Sigmoid colon (tissue), 7 donors: ENCODE data around the gene CHMP4A. TPM values are rescaled to one million over a fixed set of nuclear protein-coding genes. Genes with fewer than 3 reads are reported as not detected.

ENCODE experiments used
- DNase-seq: peaks from one replicate; pipeline ENCODE4 v3.0.0-alpha.2; 2019
- H3K27ac ChIP-seq, 4 donors: fragments of 200-600 bp; sonication (generic); one replicate each; pipeline ENCODE4 v1.5.1; 2016 to 2019; ENCODE audit warnings: mild to moderate bottlenecking in 1 of 4
- H3K27me3 ChIP-seq, 3 donors: fragments of 200-600 bp; sonication (generic); one replicate each; pipeline ENCODE4 v1.5.1; 2019; ENCODE audit warnings: mild to moderate bottlenecking in 1 of 3
- H3K36me3 ChIP-seq, 4 donors: fragments of 200-600 bp; sonication (generic); one replicate each; pipeline ENCODE4 v1.5.1; 2016 to 2019
- H3K4me1 ChIP-seq, 4 donors: fragments of 200-600 bp; sonication (generic); one replicate each; pipeline ENCODE4 v1.5.1; 2017 to 2019
- H3K4me3 ChIP-seq, 4 donors: fragments of 200-600 bp; sonication (generic); one replicate each; pipeline ENCODE4 v1.5.1; 2017 to 2019; ENCODE audit warnings: mild to moderate bottlenecking in 2 of 4, moderate library complexity in 1 of 4
- H3K9me3 ChIP-seq, 4 donors: fragments of 200-600 bp in 3 of 4; sonication (generic) in 3 of 4; one replicate each; pipeline versions ENCODE4 v1.5.1 to v1.6.1; 2013 to 2019
- CTCF ChIP-seq, 4 experiments: fragments of 450-650 bp in 3 of 4; fragments of 200-600 bp in 1 of 4; IDR thresholded peaks; one replicate each; pipeline ENCODE4 v1.5.1; 2016 to 2019; ENCODE audit warnings: antibody characterized with exemption in 4 of 4, mild to moderate bottlenecking in 3 of 4, moderate library complexity in 2 of 4
- EP300 ChIP-seq, 4 donors: sonication (generic); formaldehyde crosslinking; IDR thresholded peaks; one replicate each; pipeline ENCODE4 v1.6.1; 2017; ENCODE audit warnings: antibody characterized with exemption in 4 of 4
- POLR2A ChIP-seq, 2 donors: fragments of 450-650 bp; IDR thresholded peaks; one replicate each; pipeline ENCODE4 v1.6.1; 2016; ENCODE audit warnings: antibody characterized with exemption in 2 of 2, mild to moderate bottlenecking in 2 of 2, moderate library complexity in 2 of 2
- POLR2AphosphoS5 ChIP-seq, 4 donors: sonication (generic); formaldehyde crosslinking; IDR thresholded peaks; one replicate each; pipeline ENCODE4 v1.6.1; 2017; ENCODE audit warnings: antibody characterized with exemption in 4 of 4
- WGBS, 2 donors: extraction: QIAGEN DNeasy Blood & Tissue Kit; methylation state at CpG; one replicate each; pipeline ENCODE4 v1.1.7; 2013; 5-methylcytosine and 5-hydroxymethylcytosine counted together
- intact Hi-C: fragments of 100-400 bp; cut with DNase I; formaldehyde crosslinking; loops from one replicate; pipeline ENCODE4 v1.15.1; 2023
- polyA plus RNA-seq, 3 donors: library from polyadenylated mRNA; stranded (reverse); fragments of 200-250 nt; gene quantifications; one replicate each; pipeline ENCODE4 v1.2.3, GENCODE V29; 2013
- total RNA-seq, 4 donors: library from RNA; depleted of rRNA; stranded (reverse); fragments of >200 nt; gene quantifications; one replicate each; pipeline ENCODE4 v1.1.0, GENCODE V29; 2016
- donor health status: healthy with polysubstance abuse.
- donor health status: Bipolar disorder and iron deficiency.
- donor health status: healthy.

Gene CHMP4A
- total and polyA plus RNA-seq, 7 donors: 65.6 to 149 (median 109) TPM

- TF ChIP-seq POLR2A (IDR thresholded peaks at IDR 0.05) (no peak), CTCF (IDR thresholded peaks at IDR 0.05) (no peak), POLR2AphosphoS5 (IDR thresholded peaks at IDR 0.05) (no peak), EP300 (IDR thresholded peaks at IDR 0.05) (no peak)
- no peak overlapping the region for H3K4me3 ChIP-seq
- DNase-seq: no peak
- H3K27ac ChIP-seq: peak overlapping the region; percentile 73 to 84 (median 76)
- H3K27me3 ChIP-seq: no peaks in the 10 kb centered on the region
- 95% methylated on average over 9 of the region's 9 CpGs for WGBS, 2 donors
- peaks cover 0 to 28% (median 24%) of the 10 kb centered on the region in 4 donors for H3K4me1 ChIP-seq
- H3K36me3 ChIP-seq: peaks cover 0 to 55% (median 34%) of the 10 kb centered on the region in 4 donors
- no peaks in the 10 kb centered on the region for H3K9me3 ChIP-seq
- intact Hi-C loops: loop anchor here (2.0 kb wide), 1 partner anchor 29 kb away; the partner anchor contains the start of gene IRF9
Measured at GRCh38 chr14:24189460-24189859, 23.8 kb downstream of the CHMP4A start.

- WGBS, 2 donors: 1 to 3% methylated on average over 3 of the region's 3 CpGs
- H3K4me1 ChIP-seq: peaks cover 0 to 24% (median 20%) of the 10 kb centered on the region in 4 donors
- H3K9me3 ChIP-seq: no peaks in the 10 kb centered on the region
- no peaks in the 10 kb centered on the region for H3K27me3 ChIP-seq
- intact Hi-C loops: loop anchor here (2.0 kb wide), 1 partner anchor 28 kb away; the partner anchor contains the start of gene IRF9
- TF ChIP-seq POLR2A (IDR thresholded peaks at IDR 0.05) (no peak), EP300 (IDR thresholded peaks at IDR 0.05) (no peak), POLR2AphosphoS5 (IDR thresholded peaks at IDR 0.05) (no peak), CTCF (IDR thresholded peaks at IDR 0.05) (no peak)
- H3K27ac ChIP-seq: peak overlapping the region; percentile 73 to 84 (median 76)
- H3K4me3 ChIP-seq: peak overlapping the region in 3 of 4 donors; percentile 58 to 67 (median 66)
- H3K36me3 ChIP-seq: peaks cover 0 to 60% (median 38%) of the 10 kb centered on the region in 4 donors
- no peak for DNase-seq
Measured at GRCh38 chr14:24189059-24189375, 24.3 kb downstream of the CHMP4A start.

- Histone ChIP-seq H3K27me3 (no peaks in the 10 kb centered on the region), H3K27ac (peak within 1 kb of the TSS; percentile 73 to 84 (median 76)), H3K9me3 (no peaks in the 10 kb centered on the region), H3K4me3 (peak within 1 kb of the TSS; percentile 48 to 67 (median 62)), H3K36me3 (peaks cover 0 to 65% (median 42%) of the 10 kb centered on the region in 4 donors), H3K4me1 (peaks cover 0 to 22% (median 19%) of the 10 kb centered on the region in 4 donors)
- intact Hi-C loops: loop anchor here (2.0 kb wide), 1 partner anchor 28 kb away; the partner anchor contains the start of gene IRF9
- DNase-seq: peak; percentile 99
- TF ChIP-seq POLR2A (IDR thresholded peaks at IDR 0.05) (peak in 1 of 2 donors; percentile 29), POLR2AphosphoS5 (IDR thresholded peaks at IDR 0.05) (peak; percentile 54 to 79 (median 68)), CTCF (IDR thresholded peaks at IDR 0.05) (no peak), EP300 (IDR thresholded peaks at IDR 0.05) (peak in 1 of 4 donors; percentile 78)
- 0 to 1% methylated on average over 65 of the region's 65 CpGs for WGBS, 2 donors
Measured at GRCh38 chr14:24188251-24189058, 24.8 kb downstream of the CHMP4A start, which contains the start of gene IPO4. Gene IPO4 (minus strand): TSS chr14:24188816. CDS start chr14:24188787, 29 bp downstream.

- H3K4me1 ChIP-seq: peaks cover 0 to 22% (median 19%) of the 10 kb centered on the region in 4 donors
- DNase-seq: no peak
- H3K9me3 ChIP-seq: no peaks in the 10 kb centered on the region
- H3K4me3 ChIP-seq: peak overlapping the region in 2 of 4 donors; percentile 58 to 66
- intact Hi-C loops: no loop called here
- peaks cover 0 to 65% (median 43%) of the 10 kb centered on the region in 4 donors for H3K36me3 ChIP-seq
- TF ChIP-seq POLR2A (IDR thresholded peaks at IDR 0.05) (no peak), EP300 (IDR thresholded peaks at IDR 0.05) (no peak), CTCF (IDR thresholded peaks at IDR 0.05) (no peak)
- 87 to 89% methylated on average over 2 of the region's 2 CpGs for WGBS, 2 donors
- no peaks in the 10 kb centered on the region for H3K27me3 ChIP-seq
- H3K27ac ChIP-seq: peak overlapping the region in 2 of 4 donors; percentile 74 to 84
Measured at GRCh38 chr14:24187539-24187915, 25.8 kb downstream of the CHMP4A start.
